HCT116 (cell line): ENCODE results near the gene NSFL1C. TPM values are rescaled to one million over a fixed set of nuclear protein-coding genes. Genes with fewer than 3 reads are reported as not detected.
A peak's percentile ranks its signal among the peaks of the same experiment; 100 is the strongest.

ENCODE experiments used
- ATAC-seq: fragments of 200-7000 bp; cut with Tn5 transposase; 2 replicates; pipeline ENCODE4 v1.9.1; 2020; ENCODE audit warnings: mild to moderate bottlenecking, moderate library complexity
- BruUV-seq: library from RNA; stranded (reverse); fragments of 400-500 nt; replicated peaks from 2 replicates; lab custom pipeline; 2021; lab: Mats Ljungman, UMichigan
- CTCF ChIA-PET: fragments of 300-600 bp; sonication (Branson Sonifier 250); formaldehyde crosslinking; loops from one replicate; lab custom pipeline; 2021; ENCODE audit warnings: antibody characterized with exemption; lab: Charles Lee
- POLR2A ChIA-PET: fragments of 300-600, 350-600 bp; sonication (Branson Sonifier 250); formaldehyde crosslinking; loops from one replicate; lab custom pipeline; 2021; ENCODE audit warnings: antibody characterized with exemption; lab: Charles Lee
- RAD21 ChIA-PET, 2 experiments: fragments of 300-600 bp; sonication (Branson Sonifier 250); formaldehyde crosslinking; loops; one replicate each; lab custom pipeline; 2023; ENCODE audit warnings: low total read pairs in 2 of 2; ENCODE audit not compliant: uncharacterized antibody in 2 of 2, unreplicated experiment in 2 of 2, low non-redundant PET in 1 of 2; lab: Charles Lee
- DNase-seq: peaks from one replicate; pipeline ENCODE4 v3.0.0-alpha.2; 2010; ENCODE audit warnings: low read depth, low spot score
- H2AFZ ChIP-seq: fragments of 200-600 bp; shearing (Covaris generic), sonication (generic); 2 replicates; pipeline ENCODE4 v1.6.1; 2017; ENCODE audit warnings: low read depth, mixed run types, mixed read lengths, antibody characterized with exemption, low read length; ENCODE audit not compliant: poor library complexity, severe bottlenecking
- H3K27ac ChIP-seq: 2 replicates; pipeline ENCODE4 v1.5.1; 2012; ENCODE audit warnings: low read depth, low read length
- H3K27me3 ChIP-seq: fragments of 200-600 bp; sonication (generic); 2 replicates; pipeline ENCODE4 v1.6.1; 2016; ENCODE audit warnings: mixed run types, low read length, mixed read lengths; ENCODE audit not compliant: insufficient read depth
- H3K36me3 ChIP-seq, 2 experiments: fragments of 200-500 bp in 1 of 2; fragments of 200-600 bp in 1 of 2; sonication (Bioruptor generic) in 1 of 2; sonication (generic) in 1 of 2; 2 replicates each; pipeline versions ENCODE4 v1.5.1 to v1.6.1; 2014 to 2016; ENCODE audit warnings: low read length in 2 of 2, inconsistent platforms in 1 of 2, mixed read lengths in 1 of 2, mixed run types in 1 of 2; ENCODE audit not compliant: insufficient read depth in 2 of 2, control insufficient read depth in 1 of 2
- H3K4me1 ChIP-seq, 2 experiments: fragments of 200-600 bp in 1 of 2; sonication (generic) in 1 of 2; 2 replicates each; pipeline versions ENCODE4 v1.5.1 to v1.6.1; 2012 to 2017; ENCODE audit warnings: low read length in 2 of 2, inconsistent platforms in 1 of 2, mild to moderate bottlenecking in 1 of 2, mixed read lengths in 1 of 2, mixed run types in 1 of 2, moderate library complexity in 1 of 2; ENCODE audit not compliant: insufficient read depth in 2 of 2, control insufficient read depth in 1 of 2
- H3K4me2 ChIP-seq: fragments of 200-600 bp; sonication (generic); 2 replicates; pipeline ENCODE4 v1.6.1; 2017; ENCODE audit warnings: mixed run types, low read length, mixed read lengths
- H3K4me3 ChIP-seq, 2 experiments: fragments of 200-600 bp in 1 of 2; sonication (generic) in 1 of 2; replicated peaks in 1 of 2; 2 replicates each; pipeline ENCODE4 v1.5.1; 2011 to 2016; ENCODE audit warnings: low read length in 2 of 2, control low read depth in 1 of 2, low read depth in 1 of 2, mild to moderate bottlenecking in 1 of 2, mixed read lengths in 1 of 2, mixed run types in 1 of 2
- H3K79me2 ChIP-seq: fragments of 200-600 bp; sonication (generic); 2 replicates; pipeline ENCODE4 v1.6.1; 2017; ENCODE audit warnings: mild to moderate bottlenecking, mixed run types, low read length, moderate library complexity, mixed read lengths; ENCODE audit not compliant: insufficient read depth
- H3K9ac ChIP-seq: fragments of 200-600 bp; sonication (generic); 2 replicates; pipeline ENCODE4 v1.6.1; 2016; ENCODE audit warnings: low read length, mixed read lengths
- H3K9me2 ChIP-seq: fragments of 200-600 bp; sonication (generic), shearing (Covaris generic); 2 replicates; pipeline ENCODE4 v1.6.1; 2017; ENCODE audit warnings: mixed run types, mild to moderate bottlenecking, moderate library complexity; ENCODE audit not compliant: insufficient read depth
- H3K9me3 ChIP-seq, 2 experiments: fragments of 200-500 bp in 1 of 2; fragments of 200-600 bp in 1 of 2; sonication (Bioruptor generic) in 1 of 2; sonication (generic) in 1 of 2; 2 replicates each; pipeline ENCODE4 v1.6.1; 2014 to 2017; ENCODE audit warnings: low read length in 2 of 2, mixed read lengths in 2 of 2, inconsistent platforms in 1 of 2, low read depth in 1 of 2, mild to moderate bottlenecking in 1 of 2, mixed run types in 1 of 2, moderate library complexity in 1 of 2; ENCODE audit not compliant: control insufficient read depth in 1 of 2, insufficient read depth in 1 of 2
- H4K20me1 ChIP-seq: fragments of 200-600 bp; sonication (generic), shearing (Covaris generic); 2 replicates; pipeline ENCODE4 v1.6.1; 2017; ENCODE audit warnings: mixed run types, mild to moderate bottlenecking, moderate library complexity; ENCODE audit not compliant: insufficient read depth
- CBX3 ChIP-seq: IDR thresholded peaks from 2 replicates; pipeline ENCODE4 v1.6.1; 2012; ENCODE audit warnings: low read depth
- CEBPB ChIP-seq: IDR thresholded peaks from 2 replicates; pipeline ENCODE4 v1.6.1; 2012; ENCODE audit warnings: low read depth
- ELF1 ChIP-seq: IDR thresholded peaks from 2 replicates; pipeline ENCODE4 v1.6.1; 2012; ENCODE audit warnings: low read depth, borderline replicate concordance
- EZH2 ChIP-seq: fragments of 200-600 bp; sonication (generic); IDR thresholded peaks from 2 replicates; pipeline ENCODE4 v1.6.1; 2017; ENCODE audit warnings: antibody characterized with exemption, mixed run types
- EZH2phosphoT487 ChIP-seq: fragments of 200-600 bp; IDR thresholded peaks from 2 replicates; pipeline ENCODE4 v1.6.1; 2018; ENCODE audit warnings: antibody characterized with exemption, borderline replicate concordance
- FOSL1 ChIP-seq: IDR thresholded peaks from 2 replicates; pipeline ENCODE4 v1.6.1; 2012; ENCODE audit warnings: low read depth
- JUND ChIP-seq: IDR thresholded peaks from 2 replicates; pipeline ENCODE4 v1.6.1; 2012
- MAX ChIP-seq: IDR thresholded peaks from 2 replicates; pipeline ENCODE4 v1.6.1; 2012
- POLR2A ChIP-seq: IDR thresholded peaks from 2 replicates; pipeline ENCODE4 v1.7.0; 2011; ENCODE audit warnings: borderline replicate concordance; ENCODE audit not compliant: insufficient read depth, insufficient read length; ENCODE audit errors: extremely low read depth
- RAD21 ChIP-seq: IDR thresholded peaks from 2 replicates; pipeline ENCODE4 v1.6.1; 2012; ENCODE audit warnings: low read depth, mild to moderate bottlenecking
- SIN3A ChIP-seq: IDR thresholded peaks from 2 replicates; pipeline ENCODE4 v1.6.1; 2012; ENCODE audit warnings: low read depth
- SP1 ChIP-seq: IDR thresholded peaks from 2 replicates; pipeline ENCODE4 v1.6.1; 2012; ENCODE audit warnings: low read depth
- SRF ChIP-seq: IDR thresholded peaks from 2 replicates; pipeline ENCODE4 v1.6.1; 2012; ENCODE audit warnings: low read depth
- YY1 ChIP-seq: IDR thresholded peaks from 2 replicates; pipeline ENCODE4 v1.6.1; 2011; ENCODE audit warnings: low read length, low read depth, moderate library complexity, mild to moderate bottlenecking; ENCODE audit not compliant: insufficient replicate concordance; ENCODE audit errors: extremely low read depth
- ZFX ChIP-seq: fragments of 450-650 bp; IDR thresholded peaks from 2 replicates; pipeline ENCODE4 v1.6.1; 2017
- ZNF274 ChIP-seq: fragments of 200-500 bp; sonication (Bioruptor generic); IDR thresholded peaks from 2 replicates; pipeline ENCODE4 v1.6.1; 2014; ENCODE audit warnings: mild to moderate bottlenecking, low read depth, low read length, inconsistent platforms
- intact Hi-C: fragments of 100-400 bp; cut with micrococcal nuclease; formaldehyde crosslinking; loops from 2 replicates; pipeline ENCODE4 v1.10.0; 2022
- total RNA-seq: library from RNA; stranded (reverse); gene quantifications from one replicate; pipeline ENCODE4 v1.2.1, GENCODE V29; 2021; ENCODE audit not compliant: unreplicated experiment
- TF ChIP-seq, protein P1 (sequence below), 3 experiments: fragments of 200-600 bp in 1 of 3; sonication (generic) in 1 of 3; IDR thresholded peaks in 2 of 3; conservative IDR thresholded peaks in 1 of 3; 2 replicates each; pipeline ENCODE4 v1.5.1; 2012 to 2017; ENCODE audit warnings: low read depth in 2 of 3, low read length in 2 of 3, antibody characterized with exemption in 1 of 3, borderline replicate concordance in 1 of 3, control low read depth in 1 of 3, mild to moderate bottlenecking in 1 of 3, mixed read lengths in 1 of 3, mixed run types in 1 of 3, moderate library complexity in 1 of 3; ENCODE audit not compliant: insufficient read depth in 1 of 3

The NSFL1C gene
- total RNA-seq, 1 experiment from 2014 or later = 93.4 TPM

GRCh38 chr20:1429143-1429728, 37.4 kb downstream of the NSFL1C start (continued):
- no peak for TF ChIP-seq JUND
- TF ChIP-seq SP1 = no peak
- no peak for TF ChIP-seq CBX3
- no peak for TF ChIP-seq ELF1
- TF ChIP-seq, protein P1, sequence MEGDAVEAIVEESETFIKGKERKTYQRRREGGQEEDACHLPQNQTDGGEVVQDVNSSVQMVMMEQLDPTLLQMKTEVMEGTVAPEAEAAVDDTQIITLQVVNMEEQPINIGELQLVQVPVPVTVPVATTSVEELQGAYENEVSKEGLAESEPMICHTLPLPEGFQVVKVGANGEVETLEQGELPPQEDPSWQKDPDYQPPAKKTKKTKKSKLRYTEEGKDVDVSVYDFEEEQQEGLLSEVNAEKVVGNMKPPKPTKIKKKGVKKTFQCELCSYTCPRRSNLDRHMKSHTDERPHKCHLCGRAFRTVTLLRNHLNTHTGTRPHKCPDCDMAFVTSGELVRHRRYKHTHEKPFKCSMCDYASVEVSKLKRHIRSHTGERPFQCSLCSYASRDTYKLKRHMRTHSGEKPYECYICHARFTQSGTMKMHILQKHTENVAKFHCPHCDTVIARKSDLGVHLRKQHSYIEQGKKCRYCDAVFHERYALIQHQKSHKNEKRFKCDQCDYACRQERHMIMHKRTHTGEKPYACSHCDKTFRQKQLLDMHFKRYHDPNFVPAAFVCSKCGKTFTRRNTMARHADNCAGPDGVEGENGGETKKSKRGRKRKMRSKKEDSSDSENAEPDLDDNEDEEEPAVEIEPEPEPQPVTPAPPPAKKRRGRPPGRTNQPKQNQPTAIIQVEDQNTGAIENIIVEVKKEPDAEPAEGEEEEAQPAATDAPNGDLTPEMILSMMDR (IDR thresholded peaks at IDR 0.05 in 2 of 3, conservative IDR thresholded peaks at IDR 0.05 in 1 of 3; ENCODE audit: borderline replicate concordance in 1 of 3, insufficient read depth in 1 of 3, low read depth in 2 of 3, low read length in 2 of 3) = no peak
- TF ChIP-seq SRF = no peak
- TF ChIP-seq MAX = no peak
- no peak for TF ChIP-seq SIN3A
- TF ChIP-seq ZFX = no peak

- Histone ChIP-seq H3K9me2 (no peaks in the 10 kb centered on the region), H3K27ac (no peak overlapping the region), H4K20me1 (no peaks in the 10 kb centered on the region), H3K9me3 (no peaks in the 10 kb centered on the region), H3K9ac (no peak overlapping the region), H3K4me3 (no peak overlapping the region), H3K36me3 (no peaks in the 10 kb centered on the region), H3K27me3 (no peaks in the 10 kb centered on the region), H3K4me1 (peaks cover 4 to 16% of the 10 kb centered on the region in 2 experiments; a peak in 3 of 4 replicates), H3K79me2 (no peaks in the 10 kb centered on the region), H3K4me2 (no peak overlapping the region), H2AFZ (no peak overlapping the region)
- ChIA-PET CTCF (interaction anchor here (1.6 kb wide), 1 partner anchor 10 kb away, joined by 9 read pairs; no protein-coding TSS in a partner anchor), POLR2A (no interaction called here), RAD21 (interaction anchor here in 1 of 2 experiments (0.6 kb wide), 1 partner anchor 23 kb away, joined by 3 read pairs; no protein-coding TSS in a partner anchor)
- TF ChIP-seq FOSL1 (no peak), ZNF274 (no peak), POLR2A (no peak), EZH2phosphoT487 (no peak), ELF1 (no peak), MAX (no peak), SP1 (no peak), CEBPB (no peak), EZH2 (no peak), YY1 (no peak), RAD21 (no peak)
- TF ChIP-seq, protein P1 (IDR thresholded peaks at IDR 0.05 in 2 of 3, conservative IDR thresholded peaks at IDR 0.05 in 1 of 3; ENCODE audit: borderline replicate concordance in 1 of 3, insufficient read depth in 1 of 3, low read depth in 2 of 3, low read length in 2 of 3) = no peak
- no TSS peak for BruUV-seq
- ATAC-seq (peak; percentile 60), DNase-seq (no peak)
- intact Hi-C loops = loop anchor here (5.0 kb wide), 1 partner anchor 35 kb away; the partner anchor contains the start of gene FKBP1A
Observed at GRCh38 chr20:1427457-1428054, 39.1 kb downstream of the NSFL1C start.
